GM12865 (cell line): ENCODE results near the gene KLHL17.

Experiments
- DNase-seq: peaks from one replicate; pipeline ENCODE4 v3.0.0; 2010; ENCODE audit warnings: low read depth
- H3K4me3 ChIP-seq: 2 replicates; pipeline ENCODE4 v1.5.1; 2011; ENCODE audit warnings: mild to moderate bottlenecking, low read depth, low read length, control low read depth
- CTCF ChIP-seq: IDR thresholded peaks from 2 replicates; pipeline ENCODE4 v1.5.1; 2011; ENCODE audit warnings: low read length, control low read depth, low read depth, inconsistent platforms; ENCODE audit not compliant: insufficient read depth; ENCODE audit errors: missing control alignments

The KLHL17 gene

GRCh38 chr1:978069-978834 is 17.9 kb downstream of the KLHL17 start:
- no peak overlapping the region for H3K4me3 ChIP-seq
- no peak for DNase-seq
- TF ChIP-seq CTCF = no peak

- DNase-seq = no peak
- H3K4me3 ChIP-seq = no peak overlapping the region
- TF ChIP-seq CTCF = no peak
Measured at GRCh38 chr1:978835-979743, 18.7 kb downstream of the KLHL17 start.

GRCh38 chr1:979744-980072 is 19.3 kb downstream of the KLHL17 start:
- TF ChIP-seq CTCF = no peak
- no peak for DNase-seq
- no peak overlapping the region for H3K4me3 ChIP-seq

DNA sequence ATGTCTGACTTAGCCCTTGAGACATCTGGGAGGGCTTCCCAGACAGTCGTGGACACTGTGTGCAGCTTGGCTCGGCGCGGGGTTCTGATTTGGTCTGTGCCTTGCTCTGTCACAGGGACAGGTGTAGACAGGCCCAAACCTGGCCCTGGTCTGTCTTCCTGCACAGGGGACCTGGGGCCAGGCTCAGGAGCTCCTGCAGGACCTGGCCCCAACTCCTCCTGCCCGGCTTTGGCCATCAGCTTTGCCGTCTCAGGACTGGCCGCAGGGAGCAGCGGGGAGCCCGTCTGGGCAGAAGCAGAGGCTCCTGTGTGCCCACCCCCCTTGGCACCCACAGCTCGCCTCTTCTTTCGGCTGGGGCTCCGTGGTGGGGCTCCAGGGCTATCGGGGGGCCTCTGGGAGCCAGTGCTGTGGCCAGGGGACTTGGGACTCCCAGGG is 19.8 kb downstream of the KLHL17 start:
- no peak for TF ChIP-seq CTCF
- H3K4me3 ChIP-seq = no peak overlapping the region
- DNase-seq = no peak

DNA sequence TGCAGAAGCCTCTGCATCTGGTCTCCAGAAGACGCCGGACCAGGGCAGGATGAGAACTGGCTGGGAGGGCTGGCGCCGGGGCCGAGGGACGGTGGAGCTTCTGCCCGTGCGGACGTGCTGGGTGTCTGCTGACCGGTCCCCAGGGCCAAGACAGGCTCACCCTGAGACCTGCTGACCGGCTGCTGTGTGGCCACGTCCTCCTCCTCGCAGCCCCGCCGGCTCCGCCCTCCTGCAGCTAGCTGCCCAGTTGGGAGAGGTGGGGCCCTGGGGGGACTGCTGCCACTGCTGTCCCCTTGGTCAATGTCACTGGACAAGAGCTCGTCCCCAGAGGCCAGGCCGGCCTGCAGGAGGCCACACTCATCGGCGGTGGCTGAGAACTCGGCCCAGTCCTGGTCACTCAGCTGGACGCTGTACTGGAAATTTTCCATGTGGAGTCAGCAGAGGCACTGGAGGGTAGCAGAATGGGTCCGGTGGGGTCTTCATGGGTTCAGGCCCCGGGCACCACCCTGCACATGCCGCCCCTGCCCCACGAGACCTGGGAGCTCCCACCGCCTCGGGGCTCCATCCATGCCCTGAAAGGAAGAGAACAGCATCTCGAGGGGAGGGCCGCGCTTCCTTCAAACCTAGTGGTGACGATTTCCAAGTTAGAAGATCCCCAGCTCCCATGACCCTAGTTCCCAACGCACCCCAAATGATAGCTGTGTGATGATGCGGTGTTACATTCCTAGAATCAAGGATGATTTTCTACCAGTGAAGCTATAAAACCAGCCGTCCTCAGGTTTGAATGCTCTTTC is 20.4 kb downstream of the KLHL17 start:
- no peak for TF ChIP-seq CTCF
- DNase-seq = no peak
- no peak overlapping the region for H3K4me3 ChIP-seq

DNA sequence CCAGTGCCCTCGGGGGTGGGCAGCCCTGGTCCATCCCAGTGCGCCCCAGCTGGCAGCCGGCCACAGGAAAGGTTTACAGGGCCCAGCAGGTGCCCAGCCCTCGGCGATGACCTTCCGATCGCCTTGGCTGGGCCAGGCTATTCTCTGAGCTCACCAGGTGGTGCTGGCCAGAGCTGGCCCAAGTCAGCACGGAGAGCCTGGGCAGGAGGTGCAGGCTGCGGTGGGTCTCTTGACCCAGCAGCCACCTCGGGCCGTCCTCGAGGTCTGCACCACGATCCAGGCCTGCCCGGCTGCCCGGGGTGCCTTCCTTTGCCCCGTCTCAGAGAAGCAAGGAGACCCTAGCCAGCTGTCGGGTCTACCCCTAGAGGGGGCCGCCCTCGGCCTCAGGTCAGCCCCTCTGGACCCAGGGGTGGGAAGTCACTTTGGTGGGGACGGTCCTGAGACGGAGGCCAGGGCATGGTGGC is 21.1 kb downstream of the KLHL17 start:
- DNase-seq = no peak
- TF ChIP-seq CTCF = no peak
- no peak overlapping the region for H3K4me3 ChIP-seq
